ENCODE data around the gene FGF23.

- no peak for TF ChIP-seq CTCF (IDR thresholded peaks at IDR 0.05; ENCODE audit: low read depth, low read length)
- no peak for TF ChIP-seq EZH2phosphoT487 (IDR thresholded peaks at IDR 0.05; ENCODE audit: low read depth)
These were observed 13.7 kb upstream of the FGF23 start for GRCh38 chr12:4393211-4393610.
